SK-N-SH treated with all-trans-retinoic acid at 6 μM for 48 hours (cell line): ENCODE measurements around the gene AEN.

Experiments
- ATAC-seq: fragments of 200-7000 bp; cut with Tn5 transposase; 3 replicates; pipeline ENCODE4 v1.9.1; 2020; ENCODE audit warnings: mild to moderate bottlenecking, moderate library complexity
- ARNTL ChIP-seq: fragments of 450-650 bp; formaldehyde crosslinking; IDR thresholded peaks from 2 replicates; pipeline ENCODE4 v1.5.0; 2020; ENCODE audit warnings: low read depth, mild to moderate bottlenecking, moderate library complexity, borderline replicate concordance
- BACH2 ChIP-seq: fragments of 250-450 bp; sonication (Bioruptor Pico); IDR thresholded peaks from 2 replicates; pipeline ENCODE4 v1.9.0; 2021; ENCODE audit warnings: mild to moderate bottlenecking, borderline replicate concordance
- CSDC2 ChIP-seq: fragments of 250-450 bp; sonication (Bioruptor Pico); IDR thresholded peaks from 2 replicates; pipeline ENCODE4 v1.5.0; 2020; ENCODE audit warnings: mild to moderate bottlenecking, moderate library complexity
- CSRNP3 ChIP-seq: fragments of 250-450 bp; sonication (Bioruptor Pico); IDR thresholded peaks from 2 replicates; pipeline ENCODE4 v1.5.1; 2021; ENCODE audit warnings: mild to moderate bottlenecking, moderate library complexity
- ESRRG ChIP-seq: fragments of 250-450 bp; sonication (Bioruptor Pico); IDR thresholded peaks from 2 replicates; pipeline ENCODE4 v1.6.1; 2021; ENCODE audit warnings: mild to moderate bottlenecking
- GLIS3 ChIP-seq: fragments of 250-450 bp; sonication (Bioruptor Pico); IDR thresholded peaks from 2 replicates; pipeline ENCODE4 v1.5.0; 2020; ENCODE audit warnings: mild to moderate bottlenecking, moderate library complexity
- OSR1 ChIP-seq: fragments of 250-450 bp; sonication (Bioruptor Pico); IDR thresholded peaks from 2 replicates; pipeline ENCODE4 v1.8.0; 2022; ENCODE audit warnings: moderate library complexity, mild to moderate bottlenecking, inconsistent platforms
- POU6F1 ChIP-seq: fragments of 250-450 bp; sonication (Bioruptor Pico); IDR thresholded peaks from 2 replicates; pipeline ENCODE4 v1.8.0; 2021; ENCODE audit warnings: low read depth, mild to moderate bottlenecking, moderate library complexity, borderline replicate concordance
- PPARA ChIP-seq: fragments of 250-450 bp; sonication (Bioruptor Pico); IDR thresholded peaks from 2 replicates; pipeline ENCODE4 v1.5.0; 2020; ENCODE audit warnings: mild to moderate bottlenecking, borderline replicate concordance
- RARB ChIP-seq: fragments of 250-450 bp; sonication (Bioruptor Pico); IDR thresholded peaks from 2 replicates; pipeline ENCODE4 v1.8.0; 2021; ENCODE audit warnings: mild to moderate bottlenecking, moderate library complexity
- SNAI2 ChIP-seq: fragments of 250-450 bp; sonication (Bioruptor Pico); IDR thresholded peaks from 2 replicates; pipeline ENCODE4 v1.5.0; 2020; ENCODE audit warnings: mild to moderate bottlenecking, moderate library complexity
- TCF4 ChIP-seq: fragments of 250-450 bp; sonication (Bioruptor Pico); IDR thresholded peaks from 2 replicates; pipeline ENCODE4 v1.8.0; 2021; ENCODE audit warnings: mild to moderate bottlenecking, moderate library complexity, borderline replicate concordance
- TOX ChIP-seq: fragments of 250-450 bp; sonication (Bioruptor Pico); IDR thresholded peaks from 2 replicates; pipeline ENCODE4 v1.8.0; 2021; ENCODE audit warnings: mild to moderate bottlenecking, moderate library complexity, borderline replicate concordance
- ZC3H10 ChIP-seq: fragments of 250-450 bp; sonication (Bioruptor Pico); IDR thresholded peaks from 2 replicates; pipeline ENCODE4 v1.5.1; 2021; ENCODE audit warnings: mild to moderate bottlenecking, moderate library complexity
- ZNF565 ChIP-seq: fragments of 450-650 bp; formaldehyde crosslinking; conservative IDR thresholded peaks from 2 replicates; pipeline ENCODE4 v1.5.0; 2020; ENCODE audit warnings: low read depth, mild to moderate bottlenecking, moderate library complexity
- ZNF70 ChIP-seq: fragments of 450-650 bp; formaldehyde crosslinking; IDR thresholded peaks from 2 replicates; pipeline ENCODE4 v1.5.0; 2020; ENCODE audit warnings: mild to moderate bottlenecking, moderate library complexity
- ZNF8 ChIP-seq: fragments of 450-650 bp; formaldehyde crosslinking; IDR thresholded peaks from 2 replicates; pipeline ENCODE4 v1.5.0; 2020; ENCODE audit warnings: mild to moderate bottlenecking, moderate library complexity
- TF ChIP-seq, protein P1 (sequence below): fragments of 250-450 bp; sonication (Bioruptor Pico); IDR thresholded peaks from 2 replicates; pipeline ENCODE4 v1.5.0; 2020; ENCODE audit warnings: mild to moderate bottlenecking, moderate library complexity
- TF ChIP-seq, protein P2 (sequence below): fragments of 250-450 bp; sonication (Bioruptor Pico); IDR thresholded peaks from 2 replicates; pipeline ENCODE4 v1.5.1; 2020; ENCODE audit warnings: low read depth, mild to moderate bottlenecking, moderate library complexity
- TF ChIP-seq, protein P3 (sequence below): fragments of 250-450 bp; sonication (Bioruptor Pico); IDR thresholded peaks from 2 replicates; pipeline ENCODE4 v1.8.0; 2020; ENCODE audit warnings: mild to moderate bottlenecking, moderate library complexity, borderline replicate concordance

The AEN gene

GRCh38 chr15:88664151-88664778 is 43.1 kb downstream of the AEN start:
- ATAC-seq, result 0 out of 3 replicates have a peak, but pooled peaks have one; percentile 24
- TF ChIP-seq, protein P1, sequence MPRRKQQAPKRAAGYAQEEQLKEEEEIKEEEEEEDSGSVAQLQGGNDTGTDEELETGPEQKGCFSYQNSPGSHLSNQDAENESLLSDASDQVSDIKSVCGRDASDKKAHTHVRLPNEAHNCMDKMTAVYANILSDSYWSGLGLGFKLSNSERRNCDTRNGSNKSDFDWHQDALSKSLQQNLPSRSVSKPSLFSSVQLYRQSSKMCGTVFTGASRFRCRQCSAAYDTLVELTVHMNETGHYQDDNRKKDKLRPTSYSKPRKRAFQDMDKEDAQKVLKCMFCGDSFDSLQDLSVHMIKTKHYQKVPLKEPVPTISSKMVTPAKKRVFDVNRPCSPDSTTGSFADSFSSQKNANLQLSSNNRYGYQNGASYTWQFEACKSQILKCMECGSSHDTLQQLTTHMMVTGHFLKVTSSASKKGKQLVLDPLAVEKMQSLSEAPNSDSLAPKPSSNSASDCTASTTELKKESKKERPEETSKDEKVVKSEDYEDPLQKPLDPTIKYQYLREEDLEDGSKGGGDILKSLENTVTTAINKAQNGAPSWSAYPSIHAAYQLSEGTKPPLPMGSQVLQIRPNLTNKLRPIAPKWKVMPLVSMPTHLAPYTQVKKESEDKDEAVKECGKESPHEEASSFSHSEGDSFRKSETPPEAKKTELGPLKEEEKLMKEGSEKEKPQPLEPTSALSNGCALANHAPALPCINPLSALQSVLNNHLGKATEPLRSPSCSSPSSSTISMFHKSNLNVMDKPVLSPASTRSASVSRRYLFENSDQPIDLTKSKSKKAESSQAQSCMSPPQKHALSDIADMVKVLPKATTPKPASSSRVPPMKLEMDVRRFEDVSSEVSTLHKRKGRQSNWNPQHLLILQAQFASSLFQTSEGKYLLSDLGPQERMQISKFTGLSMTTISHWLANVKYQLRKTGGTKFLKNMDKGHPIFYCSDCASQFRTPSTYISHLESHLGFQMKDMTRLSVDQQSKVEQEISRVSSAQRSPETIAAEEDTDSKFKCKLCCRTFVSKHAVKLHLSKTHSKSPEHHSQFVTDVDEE (CRISPR knock-in tag), result no peak
- no peak for TF ChIP-seq BACH2
- no peak for TF ChIP-seq ZNF565 (CRISPR knock-in tag)
- TF ChIP-seq ZNF8, result no peak
- TF ChIP-seq POU6F1 (CRISPR knock-in tag), result no peak
- TF ChIP-seq GLIS3 (CRISPR knock-in tag), result no peak
- TF ChIP-seq CSDC2 (CRISPR knock-in tag), result no peak
- TF ChIP-seq RARB (CRISPR knock-in tag), result no peak
- no peak for TF ChIP-seq TCF4
- TF ChIP-seq ZNF70 (CRISPR knock-in tag), result no peak

DNA sequence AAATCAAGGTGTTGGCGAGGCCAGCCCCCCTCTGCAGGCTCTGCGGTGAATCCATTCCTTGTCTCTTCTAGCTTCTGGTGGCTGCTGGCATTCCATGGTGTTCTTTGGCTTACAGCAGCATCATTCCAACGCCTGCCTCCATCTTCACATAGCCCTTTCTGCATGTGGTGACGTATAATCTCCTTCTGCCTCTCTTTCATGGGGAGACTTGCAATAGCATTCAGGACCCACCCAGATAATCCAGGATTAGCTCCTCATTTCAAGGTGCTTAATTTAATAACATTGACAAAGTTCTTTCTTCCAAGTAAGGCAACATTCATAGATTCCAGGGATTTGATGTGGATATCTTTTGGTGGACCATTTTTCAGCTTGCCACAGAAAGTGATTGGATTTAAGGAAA is 53.5 kb downstream of the AEN start:
- TF ChIP-seq, protein P2, sequence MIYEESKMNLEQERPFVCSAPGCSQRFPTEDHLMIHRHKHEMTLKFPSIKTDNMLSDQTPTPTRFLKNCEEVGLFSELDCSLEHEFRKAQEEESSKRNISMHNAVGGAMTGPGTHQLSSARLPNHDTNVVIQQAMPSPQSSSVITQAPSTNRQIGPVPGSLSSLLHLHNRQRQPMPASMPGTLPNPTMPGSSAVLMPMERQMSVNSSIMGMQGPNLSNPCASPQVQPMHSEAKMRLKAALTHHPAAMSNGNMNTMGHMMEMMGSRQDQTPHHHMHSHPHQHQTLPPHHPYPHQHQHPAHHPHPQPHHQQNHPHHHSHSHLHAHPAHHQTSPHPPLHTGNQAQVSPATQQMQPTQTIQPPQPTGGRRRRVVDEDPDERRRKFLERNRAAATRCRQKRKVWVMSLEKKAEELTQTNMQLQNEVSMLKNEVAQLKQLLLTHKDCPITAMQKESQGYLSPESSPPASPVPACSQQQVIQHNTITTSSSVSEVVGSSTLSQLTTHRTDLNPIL (CRISPR knock-in tag), result no peak
- no peak for TF ChIP-seq ESRRG (CRISPR knock-in tag)
- no peak for TF ChIP-seq SNAI2 (CRISPR knock-in tag)
- no peak for TF ChIP-seq OSR1
- TF ChIP-seq ARNTL (CRISPR knock-in tag), result no peak
- TF ChIP-seq ZC3H10 (CRISPR knock-in tag), result no peak
- TF ChIP-seq TOX, result no peak
- TF ChIP-seq ZNF565 (CRISPR knock-in tag), result no peak
- no peak for TF ChIP-seq RARB (CRISPR knock-in tag)
- TF ChIP-seq TCF4, result no peak
- no peak for TF ChIP-seq ZNF70 (CRISPR knock-in tag)
- TF ChIP-seq CSRNP3 (CRISPR knock-in tag), result no peak
- no peak for TF ChIP-seq BACH2
- TF ChIP-seq, protein P3, sequence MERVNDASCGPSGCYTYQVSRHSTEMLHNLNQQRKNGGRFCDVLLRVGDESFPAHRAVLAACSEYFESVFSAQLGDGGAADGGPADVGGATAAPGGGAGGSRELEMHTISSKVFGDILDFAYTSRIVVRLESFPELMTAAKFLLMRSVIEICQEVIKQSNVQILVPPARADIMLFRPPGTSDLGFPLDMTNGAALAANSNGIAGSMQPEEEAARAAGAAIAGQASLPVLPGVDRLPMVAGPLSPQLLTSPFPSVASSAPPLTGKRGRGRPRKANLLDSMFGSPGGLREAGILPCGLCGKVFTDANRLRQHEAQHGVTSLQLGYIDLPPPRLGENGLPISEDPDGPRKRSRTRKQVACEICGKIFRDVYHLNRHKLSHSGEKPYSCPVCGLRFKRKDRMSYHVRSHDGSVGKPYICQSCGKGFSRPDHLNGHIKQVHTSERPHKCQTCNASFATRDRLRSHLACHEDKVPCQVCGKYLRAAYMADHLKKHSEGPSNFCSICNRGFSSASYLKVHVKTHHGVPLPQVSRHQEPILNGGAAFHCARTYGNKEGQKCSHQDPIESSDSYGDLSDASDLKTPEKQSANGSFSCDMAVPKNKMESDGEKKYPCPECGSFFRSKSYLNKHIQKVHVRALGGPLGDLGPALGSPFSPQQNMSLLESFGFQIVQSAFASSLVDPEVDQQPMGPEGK, result no peak
- no peak for TF ChIP-seq POU6F1 (CRISPR knock-in tag)
- TF ChIP-seq PPARA (CRISPR knock-in tag), result no peak
- ATAC-seq, result no peak
